Stimulated activated CD8-positive, alpha-beta memory T cell treated with anti-CD3 and anti-CD28 coated beads, Interleukin-12 subunit alpha, Interleukin-12 subunit beta, amount 100 ng/mL, for 24 hours (primary cell): ENCODE results near the gene MAN1C1.

ENCODE experiments used
- DNase-seq: peaks from one replicate; pipeline ENCODE4 v3.0.0-alpha.2; 2020; ENCODE audit errors: extremely low read depth

The MAN1C1 gene

GRCh38 chr1:25616095-25616986 is at the start of gene MAN1C1:
MAN1C1 (plus strand) TSS chr1:25616791; CDS start chr1:25617798, 1,007 bp downstream.
- peak; percentile 58 for DNase-seq

DNA sequence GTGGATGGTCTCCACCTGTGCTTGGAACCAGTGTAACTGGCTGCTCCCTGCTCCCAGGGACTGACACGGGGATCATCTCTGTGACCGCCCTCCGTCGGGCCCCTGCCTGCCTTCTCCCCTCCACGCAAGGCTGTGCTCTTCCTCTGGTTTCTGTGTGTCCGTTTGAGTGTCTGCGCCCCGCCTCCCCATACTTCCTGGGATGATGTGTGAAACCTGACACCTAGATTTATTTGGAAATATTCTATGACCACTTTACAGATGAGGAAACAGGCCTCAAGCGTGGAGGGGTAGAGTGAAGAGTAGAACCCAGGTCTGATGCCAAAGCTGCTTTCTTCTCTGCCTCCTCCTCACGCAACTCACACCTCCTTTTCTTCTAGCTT is 48.9 kb upstream of the MAN1C1 start:
- DNase-seq, result no peak

DNA sequence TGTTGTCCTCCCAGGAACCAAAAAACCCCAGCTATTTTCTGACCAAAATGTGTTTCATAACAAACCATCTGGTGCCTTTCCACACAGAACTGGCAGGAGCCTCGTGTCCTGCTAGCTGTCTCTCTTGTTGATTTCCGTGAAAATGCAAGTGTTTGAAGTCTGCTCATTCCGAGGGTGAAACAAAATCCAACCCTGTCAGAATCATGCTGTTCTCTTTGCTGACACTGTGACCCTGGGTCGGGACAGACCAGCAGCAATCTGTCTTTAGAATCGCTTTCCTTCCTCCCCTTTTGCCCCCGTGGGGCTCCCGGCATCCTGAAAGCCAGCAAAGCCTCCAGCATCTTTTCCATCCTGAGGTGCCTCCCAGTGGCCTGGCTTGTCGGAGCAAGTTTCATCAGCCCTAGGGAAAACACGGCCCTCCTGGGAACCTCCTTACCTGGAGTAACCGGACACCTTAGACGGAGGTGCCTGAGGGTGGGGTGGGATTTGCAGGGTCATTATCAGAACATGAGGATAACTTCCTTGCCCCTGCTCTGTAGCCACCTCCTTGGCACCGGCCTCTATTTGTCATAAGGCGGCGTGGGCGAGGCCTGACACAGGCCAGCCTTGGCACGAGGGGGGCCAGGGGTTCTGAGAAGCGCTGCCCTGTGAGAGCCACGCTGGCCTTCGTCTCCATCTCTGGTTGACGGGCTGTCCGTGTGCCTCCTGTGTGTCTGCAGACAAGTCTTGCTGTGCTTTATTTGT is 48.3 kb upstream of the MAN1C1 start:
- no peak for DNase-seq

DNA sequence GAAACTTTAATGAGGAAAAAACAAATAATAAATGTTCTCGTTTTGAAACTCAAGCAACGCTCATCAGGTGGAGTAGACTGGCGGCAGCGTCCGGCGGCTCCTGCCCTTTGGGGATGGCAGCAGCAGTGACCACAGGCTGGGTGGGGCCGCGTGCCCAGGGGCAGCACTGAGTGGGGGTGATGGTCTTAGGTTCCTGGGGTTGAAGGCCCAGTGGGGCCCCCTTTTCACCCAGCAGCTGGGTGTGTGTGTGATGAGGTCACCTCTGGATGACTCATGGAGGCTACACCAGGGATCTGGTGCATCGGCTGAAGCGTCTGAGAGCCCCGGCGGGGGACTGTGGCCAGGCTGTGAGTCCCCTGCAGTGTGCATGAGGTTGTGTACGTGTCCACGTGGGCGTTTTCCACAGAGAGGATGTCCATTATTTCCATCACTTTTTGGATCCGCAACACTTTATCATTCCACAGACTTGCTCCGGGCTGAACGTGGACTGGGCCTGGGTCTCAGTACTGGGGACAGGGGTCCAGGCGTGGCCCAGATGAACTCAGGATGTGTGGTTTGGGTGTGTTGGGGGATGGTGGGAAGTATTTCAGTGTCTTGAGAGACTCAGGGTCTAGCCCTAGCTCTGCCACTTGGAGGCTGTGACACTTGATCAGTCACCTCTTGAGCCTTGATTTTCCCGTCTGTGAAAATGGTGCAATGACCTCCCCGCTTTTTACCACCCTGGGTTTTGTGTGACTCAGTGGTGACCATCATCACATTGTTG is 47.6 kb upstream of the MAN1C1 start:
- DNase-seq, result no peak

DNA sequence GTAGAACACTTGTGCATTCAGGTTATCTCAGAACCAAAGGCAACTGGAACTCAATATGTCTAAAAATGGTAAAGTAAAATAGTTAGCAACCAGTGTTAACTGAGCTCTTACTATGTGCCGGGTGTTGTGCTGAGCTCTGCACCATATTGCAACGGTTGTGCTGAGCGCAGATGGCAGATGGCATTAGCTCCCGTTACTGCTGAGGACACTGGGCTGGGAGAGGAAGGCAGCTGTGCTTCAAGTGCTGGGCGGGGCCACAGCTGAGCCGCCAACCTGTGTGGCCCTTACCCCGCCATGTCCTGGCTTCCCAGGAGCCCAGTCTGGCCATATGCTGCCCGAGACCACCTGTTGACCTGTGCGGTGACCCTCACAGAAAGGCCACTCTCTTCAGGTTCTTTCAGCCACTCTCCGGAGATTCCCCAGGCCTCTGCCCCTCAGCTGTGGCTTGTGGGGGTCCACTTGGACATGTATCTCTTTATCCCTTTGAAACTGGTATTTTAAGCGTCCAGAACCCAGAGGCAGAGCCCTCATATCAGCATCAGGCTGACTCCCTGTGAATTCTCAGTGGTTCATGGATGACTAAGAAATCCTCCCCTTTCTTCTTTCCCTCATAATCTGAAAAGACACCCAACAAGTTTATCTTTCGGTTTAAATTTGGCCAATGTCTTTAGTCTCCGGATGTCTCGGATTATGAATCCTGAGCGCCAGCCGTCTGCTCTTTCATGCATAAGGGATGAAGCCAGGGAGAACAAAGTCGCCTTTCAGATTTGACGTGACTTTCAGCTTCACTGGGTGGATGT is 46.8 kb upstream of the MAN1C1 start:
- DNase-seq, result no peak

DNA sequence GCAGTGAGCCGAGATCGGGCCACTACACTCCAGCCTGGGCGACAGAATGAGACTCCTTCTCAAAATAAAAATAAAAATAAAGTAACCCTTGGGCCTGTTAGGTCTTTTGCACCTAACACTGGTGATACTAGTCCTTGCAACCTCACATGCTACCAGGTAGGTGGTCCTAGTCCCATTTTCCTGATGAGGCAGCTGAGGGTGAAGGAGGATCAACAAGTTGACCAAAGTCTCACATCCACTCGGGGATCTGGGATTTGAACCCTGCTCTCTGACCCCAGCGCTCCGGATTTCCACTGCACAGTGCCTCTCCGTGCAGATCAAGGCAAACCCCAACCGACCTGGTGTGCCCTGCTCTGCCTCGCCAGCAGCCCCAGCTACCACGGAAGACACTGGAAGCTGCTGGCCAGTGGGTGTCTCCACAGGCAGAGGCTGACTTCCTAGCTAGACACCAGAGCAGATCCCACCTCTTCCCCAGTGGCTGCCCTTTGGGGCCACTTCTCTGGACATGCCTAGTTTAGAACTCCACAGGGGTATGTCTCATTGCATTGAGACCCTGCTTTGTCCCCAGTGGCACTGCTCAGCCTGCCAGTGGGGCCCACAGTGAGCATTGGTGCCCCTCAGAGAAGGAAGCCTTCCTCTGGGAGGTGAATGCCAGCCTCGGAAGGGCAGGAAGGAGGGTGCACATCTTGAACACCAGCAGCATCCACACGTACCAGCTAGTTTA is 45.6 kb upstream of the MAN1C1 start:
- DNase-seq, result no peak

DNA sequence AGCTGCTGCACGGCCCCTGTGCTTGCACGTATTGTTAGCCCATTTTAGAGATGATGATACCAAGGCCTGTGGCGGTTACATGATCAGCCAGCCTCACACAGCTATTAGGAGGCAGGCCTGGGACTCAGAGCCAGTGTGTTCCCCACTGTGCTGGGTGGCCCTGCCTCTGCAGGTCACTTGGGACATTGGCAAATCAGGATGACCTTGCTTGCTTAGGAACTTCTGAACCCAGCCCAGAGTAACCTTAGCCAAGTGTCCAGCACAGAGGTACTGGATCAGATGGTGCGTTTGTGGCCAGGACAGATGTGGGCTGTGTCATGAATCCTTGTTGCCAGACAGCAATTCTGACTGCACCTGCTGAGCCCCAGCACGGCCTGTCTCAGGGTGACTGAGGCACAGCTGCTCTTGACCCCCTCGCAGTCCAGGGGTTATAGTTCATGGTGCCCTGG is 45.0 kb upstream of the MAN1C1 start:
- DNase-seq, result no peak

DNA sequence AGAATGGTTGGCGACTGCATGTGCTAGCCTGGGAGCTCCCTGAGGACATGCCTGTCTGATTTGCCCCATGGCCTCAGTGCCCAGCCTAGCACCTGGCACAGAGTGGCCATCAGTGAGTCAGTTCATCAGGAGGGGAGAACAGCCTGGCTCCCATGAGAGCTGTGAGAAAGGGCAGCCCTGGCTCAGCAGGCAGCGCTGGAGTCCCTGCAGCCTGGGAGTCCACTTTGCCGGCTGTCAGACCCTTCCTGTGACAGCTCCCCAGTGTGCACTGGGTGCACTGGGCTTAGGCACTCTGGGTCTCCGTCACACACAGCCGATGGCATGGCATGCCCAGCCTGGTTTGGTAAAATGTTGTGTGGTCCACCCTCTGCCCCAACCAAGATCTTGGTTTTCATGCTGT is 44.5 kb upstream of the MAN1C1 start:
- DNase-seq, result no peak

DNA sequence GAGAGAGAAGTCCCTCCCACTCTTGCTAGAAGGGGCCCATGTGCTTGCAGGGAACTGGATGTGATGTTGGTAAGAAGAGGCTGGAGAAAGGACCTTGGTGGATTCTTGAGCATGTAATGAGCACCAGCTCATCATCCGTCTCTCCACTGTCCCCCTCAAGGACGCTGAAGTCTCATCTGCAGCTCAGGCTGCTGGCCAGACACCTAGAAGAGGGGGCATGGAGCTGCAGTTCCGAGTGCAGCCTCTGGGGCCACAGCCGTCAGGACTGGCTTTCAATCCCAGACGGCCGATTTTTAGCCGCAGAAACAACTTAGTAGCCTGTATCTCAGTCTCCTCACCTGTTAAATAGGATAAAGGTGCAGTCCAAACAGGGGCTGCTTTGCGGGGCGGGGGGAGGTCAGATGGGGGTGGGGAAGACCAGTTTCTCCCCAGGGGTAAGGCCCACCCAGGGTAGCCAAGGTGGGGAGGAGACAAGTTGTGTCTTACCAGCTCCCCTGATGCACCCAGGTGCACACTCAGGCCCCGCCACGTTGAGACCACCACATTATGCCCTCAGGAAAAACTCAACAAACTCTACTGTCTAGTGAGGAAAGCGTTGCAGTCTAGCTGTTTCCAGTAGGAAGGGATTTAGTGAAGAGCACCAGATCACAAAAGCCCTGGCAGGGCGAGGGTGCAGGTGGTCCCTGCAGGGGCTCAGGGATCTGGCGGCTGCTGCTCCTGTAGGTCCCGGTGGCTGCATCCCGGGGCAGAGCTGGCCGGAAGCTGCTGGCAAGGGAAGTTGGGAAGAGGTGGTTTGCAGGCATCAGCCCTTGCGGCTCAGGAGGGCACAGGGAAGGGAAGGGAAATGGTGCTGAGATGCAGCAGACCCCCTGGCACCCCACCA is 43.6 kb upstream of the MAN1C1 start:
- no peak for DNase-seq

DNA sequence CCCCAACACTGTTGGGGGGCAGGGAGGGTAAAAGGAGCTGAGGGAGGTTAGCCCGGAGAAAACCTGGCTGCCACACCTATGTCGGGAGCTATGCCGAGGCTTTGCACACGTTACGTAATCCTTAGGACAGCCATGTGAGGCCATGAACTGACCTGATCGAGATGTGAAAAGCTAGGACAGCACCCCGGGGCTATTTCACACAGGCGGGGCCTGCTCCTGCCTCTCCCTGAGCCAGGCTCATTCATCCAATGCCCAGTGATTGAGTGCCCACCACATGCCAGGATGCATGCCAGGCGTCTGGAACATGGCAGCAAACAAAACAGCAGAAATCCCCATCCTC is 43.0 kb upstream of the MAN1C1 start:
- no peak for DNase-seq

- DNase-seq, result no peak
These were observed 42.6 kb upstream of the MAN1C1 start for GRCh38 chr1:25573961-25574360.

- no peak for DNase-seq
These were observed 41.4 kb upstream of the MAN1C1 start for GRCh38 chr1:25575191-25575590.

DNA sequence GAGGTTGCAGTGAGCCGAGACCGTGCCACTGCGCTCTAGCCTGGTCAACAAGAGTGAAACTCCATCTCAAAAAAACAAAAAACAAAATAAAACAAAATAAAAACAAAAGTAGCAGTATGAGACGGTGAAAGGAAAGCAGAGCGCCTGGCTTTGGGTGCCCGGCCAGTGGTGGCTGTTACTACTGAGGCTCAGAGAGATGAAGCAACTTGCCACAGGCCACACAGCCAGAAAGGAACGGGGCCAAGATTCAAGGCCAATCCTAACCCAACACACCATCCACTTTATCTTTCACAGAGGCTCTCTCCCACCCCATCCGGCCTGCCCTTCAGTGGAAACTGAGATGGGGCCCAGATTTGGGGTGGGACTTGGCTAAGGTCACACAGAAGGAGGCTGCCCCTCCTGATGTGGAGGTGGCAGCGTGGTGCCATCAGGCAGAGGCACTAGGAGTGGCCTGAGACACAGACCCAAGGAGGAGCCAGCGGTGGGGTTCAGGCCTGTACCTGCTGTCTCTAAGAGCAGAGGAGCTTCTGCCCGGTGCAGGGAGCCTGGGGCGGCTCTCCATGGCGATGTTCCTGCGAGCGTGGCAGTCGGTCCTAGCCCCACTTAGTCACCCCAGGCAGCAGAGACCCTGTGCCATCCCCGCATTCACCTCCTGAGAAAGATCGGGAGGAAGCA is 40.0 kb upstream of the MAN1C1 start:
- no peak for DNase-seq

DNA sequence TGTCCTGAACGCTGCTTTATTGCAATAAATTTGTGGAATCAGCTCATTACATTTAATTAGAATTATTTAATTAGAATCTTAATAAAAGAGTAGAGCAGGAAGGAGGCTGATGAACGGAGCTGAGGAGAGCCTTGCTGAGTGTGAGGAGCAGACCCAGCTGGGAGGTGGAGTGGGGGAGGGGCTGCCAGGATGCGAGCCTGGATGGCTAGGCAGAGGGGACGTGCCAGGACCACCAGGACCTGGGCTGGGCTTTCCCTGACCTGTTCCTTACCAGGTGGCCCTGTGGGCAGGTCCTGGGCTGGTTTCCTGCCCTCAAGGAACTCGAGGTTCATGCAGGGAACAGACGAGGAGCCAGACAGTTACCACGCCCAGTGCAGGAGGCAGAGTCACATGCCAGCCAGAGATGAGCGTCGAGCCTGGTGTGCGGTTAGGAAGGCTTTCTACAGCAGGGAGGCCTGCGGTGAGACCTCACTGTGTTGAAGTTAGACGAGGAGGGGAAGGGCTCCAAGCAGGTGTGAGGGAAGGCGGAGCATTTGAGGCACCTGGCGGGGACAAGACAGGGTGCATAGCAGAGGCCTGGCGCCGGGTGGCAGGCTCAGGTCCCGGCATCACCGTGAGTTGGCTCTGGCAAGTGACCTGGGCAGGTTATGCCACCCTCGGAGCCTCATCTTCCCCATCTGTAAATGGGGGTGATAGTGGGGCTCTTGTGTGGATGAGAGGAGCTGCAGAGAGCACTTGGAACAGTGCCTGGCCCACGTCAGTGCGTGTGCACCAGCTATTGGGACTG is 39.3 kb upstream of the MAN1C1 start:
- no peak for DNase-seq

- no peak for DNase-seq
These were observed 37.0 kb upstream of the MAN1C1 start for GRCh38 chr1:25579292-25580252.

- DNase-seq, result no peak
These were observed 35.7 kb upstream of the MAN1C1 start for GRCh38 chr1:25580927-25581326.

DNA sequence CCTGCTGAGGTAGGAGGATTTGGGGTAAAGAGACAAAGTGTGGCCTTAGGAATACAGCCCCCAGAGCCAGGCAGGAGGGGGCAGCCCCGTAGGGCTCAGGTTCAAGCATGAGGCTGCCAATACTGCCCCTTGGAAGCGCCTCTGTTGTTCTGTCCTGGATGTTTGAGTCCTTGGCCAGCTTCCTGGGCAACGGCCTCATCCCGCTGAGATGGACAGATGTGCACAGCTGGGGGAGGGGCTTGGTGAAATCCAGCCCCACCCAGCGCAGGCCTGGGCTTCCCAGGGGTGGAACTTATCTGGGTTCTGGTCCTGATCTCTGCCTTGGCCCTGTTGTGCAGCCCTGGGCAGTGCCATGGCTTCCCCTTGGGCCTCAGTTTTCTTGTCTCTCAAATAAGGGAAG is 34.8 kb upstream of the MAN1C1 start:
- DNase-seq, result no peak
